A549 (cell line): ENCODE results near the gene ZBTB16. TPM values are rescaled to one million over a fixed set of nuclear protein-coding genes. Genes with fewer than 3 reads are reported as not detected.

Experiments used
- ATAC-seq, 2 experiments: fragments of 200-7000 bp in 1 of 2; fragments of >200 bp in 1 of 2; cut with Nextera tagmentation in 1 of 2; cut with Tn5 transposase in 1 of 2; 3 replicates each; pipeline versions ENCODE4 v1.8.0 to v1.9.1; 2018 to 2020; ENCODE audit warnings: mild to moderate bottlenecking in 1 of 2, moderate library complexity in 1 of 2
- CTCF ChIA-PET: fragments of 300-600 bp; sonication (Branson Sonifier 250); formaldehyde crosslinking; extraction: SDS; loops from one replicate; lab custom pipeline; 2021; ENCODE audit warnings: antibody characterized with exemption, inconsistent platforms; lab: Yijun Ruan, JAX
- POLR2A ChIA-PET: fragments of 350-600 bp; formaldehyde crosslinking; extraction: SDS; loops from one replicate; lab custom pipeline; 2021; ENCODE audit warnings: antibody characterized with exemption, inconsistent platforms; lab: Yijun Ruan, JAX
- DNase-seq, 2 experiments: peaks; one replicate each; pipeline versions ENCODE4 v3.0.0 to v3.0.0-alpha.2; 2011 to 2016; ENCODE audit warnings: low read depth in 1 of 2, low spot score in 1 of 2
- FAIRE-seq: peaks from 2 replicates; lab custom pipeline; 2011; peaks lifted over from hg19 to GRCh38; lab: Jason Lieb, UNC
- H3K27ac ChIP-seq, 2 experiments: fragments of >200 bp; sonication (Bioruptor Twin); formaldehyde crosslinking; 3 replicates each; pipeline ENCODE4 v1.5.1; 2016 to 2017
- H3K4me1 ChIP-seq: fragments of >200 bp; sonication (Bioruptor Twin); formaldehyde crosslinking; 3 replicates; pipeline ENCODE4 v1.6.1; 2016
- H3K4me2 ChIP-seq: fragments of >200 bp; sonication (Bioruptor Twin); formaldehyde crosslinking; 3 replicates; pipeline ENCODE4 v1.6.1; 2016
- H3K4me3 ChIP-seq: fragments of >200 bp; sonication (Bioruptor Twin); formaldehyde crosslinking; 3 replicates; pipeline ENCODE4 v1.5.1; 2016
- H3K9me3 ChIP-seq: fragments of >200 bp; sonication (Bioruptor Twin); formaldehyde crosslinking; 3 replicates; pipeline ENCODE4 v1.6.1; 2016
- ATOH8 ChIP-seq: fragments of 250-450 bp; sonication (Bioruptor Pico); IDR thresholded peaks from 2 replicates; pipeline ENCODE4 v1.5.0; 2020; ENCODE audit warnings: low read depth, mild to moderate bottlenecking, moderate library complexity
- BHLHE40 ChIP-seq: IDR thresholded peaks from 2 replicates; pipeline ENCODE4 v1.6.1; 2012; ENCODE audit warnings: low read depth, low read length, inconsistent platforms
- CBX2 ChIP-seq: fragments of 200-600 bp; sonication (generic); IDR thresholded peaks from 2 replicates; pipeline ENCODE4 v1.6.1; 2016; ENCODE audit warnings: low read depth, mild to moderate bottlenecking, borderline replicate concordance
- FOSL2 ChIP-seq, 2 experiments: fragments of 450-650 bp in 1 of 2; fragments of >200 bp in 1 of 2; sonication (Bioruptor Twin) in 1 of 2; formaldehyde crosslinking; IDR thresholded peaks; 2 replicates each; pipeline versions ENCODE4 v1.5.0 to v1.6.1; 2016 to 2020; ENCODE audit warnings: mild to moderate bottlenecking in 1 of 2, moderate library complexity in 1 of 2
- FOXS1 ChIP-seq: fragments of 250-450 bp; sonication (Bioruptor Pico); IDR thresholded peaks from 2 replicates; pipeline ENCODE4 v1.5.0; 2020; ENCODE audit warnings: mild to moderate bottlenecking, moderate library complexity
- HDAC2 ChIP-seq: fragments of 200-600 bp; sonication (generic); IDR thresholded peaks from 2 replicates; pipeline ENCODE4 v1.6.1; 2016
- HOXA7 ChIP-seq: fragments of 250-450 bp; sonication (Bioruptor Pico); IDR thresholded peaks from 2 replicates; pipeline ENCODE4 v1.5.0; 2020; ENCODE audit warnings: mild to moderate bottlenecking, moderate library complexity
- KDM1A ChIP-seq: fragments of 200-600 bp; sonication (generic); IDR thresholded peaks from 2 replicates; pipeline ENCODE4 v1.6.1; 2016; ENCODE audit warnings: low read depth, mild to moderate bottlenecking
- MAZ ChIP-seq: fragments of 150-350 bp; IDR thresholded peaks from 2 replicates; pipeline ENCODE4 v1.6.1; 2014; ENCODE audit warnings: antibody characterized with exemption, low read depth, low read length, borderline replicate concordance
- NFE2L2 ChIP-seq: fragments of 150-350 bp; conservative IDR thresholded peaks from 2 replicates; pipeline ENCODE4 v1.6.1; 2014; ENCODE audit warnings: low read length
- NPAS2 ChIP-seq: fragments of 250-450 bp; sonication (Bioruptor Pico); IDR thresholded peaks from 2 replicates; pipeline ENCODE4 v1.8.0; 2022; ENCODE audit warnings: mild to moderate bottlenecking, moderate library complexity, borderline replicate concordance
- POLR2A ChIP-seq: IDR thresholded peaks from 2 replicates; pipeline ENCODE4 v1.6.1; 2012; ENCODE audit warnings: mild to moderate bottlenecking, low read length
- RAD21 ChIP-seq, 2 experiments: fragments of >200 bp in 1 of 2; sonication (Bioruptor Twin) in 1 of 2; formaldehyde crosslinking in 1 of 2; IDR thresholded peaks in 1 of 2; conservative IDR thresholded peaks in 1 of 2; 2 replicates in 1 of 2; 3 replicates in 1 of 2; pipeline ENCODE4 v1.6.1; 2012 to 2018; ENCODE audit warnings: inconsistent platforms in 1 of 2
- SMC3 ChIP-seq: fragments of >200 bp; sonication (Bioruptor Twin); formaldehyde crosslinking; IDR thresholded peaks from 3 replicates; pipeline ENCODE4 v1.6.1; 2018; ENCODE audit warnings: inconsistent platforms
- TP53 ChIP-seq: fragments of 250-450 bp; sonication (Bioruptor Pico); IDR thresholded peaks from 2 replicates; pipeline ENCODE4 v1.5.0; 2021; ENCODE audit warnings: mild to moderate bottlenecking, moderate library complexity
- ZFP36 ChIP-seq: fragments of 450-650 bp; IDR thresholded peaks from 2 replicates; pipeline ENCODE4 v1.6.1; 2014; ENCODE audit warnings: borderline replicate concordance; ENCODE audit not compliant: partially characterized antibody
- ZNF302 ChIP-seq: fragments of 250-450 bp; sonication (Bioruptor Pico); IDR thresholded peaks from 2 replicates; pipeline ENCODE4 v1.9.0; 2021; ENCODE audit warnings: inconsistent platforms, mild to moderate bottlenecking, moderate library complexity
- WGBS: methylation state at CpG from one replicate; pipeline ENCODE4 v1.1.6; 2017; ENCODE audit errors: missing lambda C conversion rate; 5-methylcytosine and 5-hydroxymethylcytosine counted together
- polyA plus RNA-seq, 4 experiments: library from polyadenylated mRNA; depleted of rRNA in 3 of 4; stranded (reverse); fragments of >200 nt; fragmentation: RNase III in 1 of 4; extraction: RNeasy Plus Mini Kit Qiagen cat#74134 plus additional on column Dnase treatment in 1 of 4; gene quantifications; 2 replicates in 3 of 4; 3 replicates in 1 of 4; pipeline ENCODE4 v1.2.3, GENCODE V29; 2011 to 2017
- TF ChIP-seq, protein P1 (sequence below): fragments of 150-350 bp; IDR thresholded peaks from 2 replicates; pipeline ENCODE4 v1.6.1; 2014; ENCODE audit warnings: low read depth, mild to moderate bottlenecking, low read length
- TF ChIP-seq, protein P2 (sequence below): fragments of 200-600 bp; sonication (generic); IDR thresholded peaks from 2 replicates; pipeline ENCODE4 v1.6.1; 2016; ENCODE audit warnings: antibody characterized with exemption, mild to moderate bottlenecking, moderate library complexity
- TF ChIP-seq, protein P3 (sequence below): IDR thresholded peaks from 2 replicates; pipeline ENCODE4 v1.6.1; 2012

ZBTB16 gene
- polyA plus RNA-seq, 2 of the 4 experiments (the other 2 are of a cell fraction): not detected

GRCh38 chr11:114152162-114152561 is 92.7 kb downstream of the ZBTB16 start:
- Histone ChIP-seq H3K4me3 (no peak overlapping the region), H3K4me2 (no peak overlapping the region), H3K4me1 (no peaks in the 10 kb centered on the region), H3K9me3 (no peaks in the 10 kb centered on the region), H3K27ac (no peak overlapping the region; a peak in 1 of 6 replicates)
- FAIRE-seq (no peak), ATAC-seq (no peak), DNase-seq (no peak)
- POLR2A ChIA-PET: no interaction called here
- TF ChIP-seq FOSL2 (IDR thresholded peaks at IDR 0.05): no peak
- no peak for TF ChIP-seq FOSL2 (CRISPR knock-in tag; IDR thresholded peaks at IDR 0.05)
- no peak for TF ChIP-seq BHLHE40
- no peak for TF ChIP-seq SMC3
- TF ChIP-seq CBX2: no peak
- TF ChIP-seq ZNF302: no peak
- no peak for TF ChIP-seq HDAC2
- TF ChIP-seq NFE2L2: no peak
- 3% methylated on average over 3 of the region's 3 CpGs for WGBS
- CTCF ChIA-PET: no interaction called here

DNA sequence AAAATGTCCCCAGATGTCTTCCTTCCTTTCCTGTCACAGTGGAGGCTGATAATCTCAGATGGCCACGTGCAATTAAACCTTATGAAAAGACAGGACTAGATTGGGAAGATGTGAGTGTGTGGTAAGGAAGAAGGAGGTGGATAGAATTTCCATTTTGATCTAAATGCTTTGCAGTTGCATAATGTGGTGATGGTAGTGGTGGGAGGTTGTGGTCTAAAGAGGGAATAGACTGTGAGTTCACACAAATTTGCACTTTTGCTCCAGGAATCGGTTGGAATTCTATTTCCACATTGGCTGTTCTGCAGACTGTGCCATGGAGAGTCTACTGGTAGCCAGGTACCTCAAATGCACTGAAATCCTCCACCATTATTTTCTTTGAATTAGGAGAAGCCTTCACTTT is 93.3 kb downstream of the ZBTB16 start:
- 7% methylated on average over 2 of the region's 2 CpGs for WGBS
- Histone ChIP-seq H3K4me1 (no peaks in the 10 kb centered on the region), H3K9me3 (no peaks in the 10 kb centered on the region), H3K4me3 (no peak overlapping the region), H3K27ac (no peak overlapping the region; a peak in 1 of 6 replicates), H3K4me2 (no peak overlapping the region)
- ChIA-PET POLR2A (no interaction called here), CTCF (no interaction called here)
- TF ChIP-seq SMC3 (no peak), MAZ (no peak), ATOH8 (CRISPR knock-in tag) (no peak), CBX2 (no peak), KDM1A (no peak), POLR2A (no peak), RAD21 (conservative IDR thresholded peaks at IDR 0.05 in 1 of 2, IDR thresholded peaks at IDR 0.05 in 1 of 2) (no peak), HOXA7 (no peak), TP53 (no peak), FOXS1 (CRISPR knock-in tag) (no peak), NPAS2 (CRISPR knock-in tag) (no peak), ZFP36 (no peak), BHLHE40 (no peak)
- TF ChIP-seq, protein P1, sequence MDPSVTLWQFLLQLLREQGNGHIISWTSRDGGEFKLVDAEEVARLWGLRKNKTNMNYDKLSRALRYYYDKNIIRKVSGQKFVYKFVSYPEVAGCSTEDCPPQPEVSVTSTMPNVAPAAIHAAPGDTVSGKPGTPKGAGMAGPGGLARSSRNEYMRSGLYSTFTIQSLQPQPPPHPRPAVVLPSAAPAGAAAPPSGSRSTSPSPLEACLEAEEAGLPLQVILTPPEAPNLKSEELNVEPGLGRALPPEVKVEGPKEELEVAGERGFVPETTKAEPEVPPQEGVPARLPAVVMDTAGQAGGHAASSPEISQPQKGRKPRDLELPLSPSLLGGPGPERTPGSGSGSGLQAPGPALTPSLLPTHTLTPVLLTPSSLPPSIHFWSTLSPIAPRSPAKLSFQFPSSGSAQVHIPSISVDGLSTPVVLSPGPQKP: no peak
- TF ChIP-seq, protein P2, sequence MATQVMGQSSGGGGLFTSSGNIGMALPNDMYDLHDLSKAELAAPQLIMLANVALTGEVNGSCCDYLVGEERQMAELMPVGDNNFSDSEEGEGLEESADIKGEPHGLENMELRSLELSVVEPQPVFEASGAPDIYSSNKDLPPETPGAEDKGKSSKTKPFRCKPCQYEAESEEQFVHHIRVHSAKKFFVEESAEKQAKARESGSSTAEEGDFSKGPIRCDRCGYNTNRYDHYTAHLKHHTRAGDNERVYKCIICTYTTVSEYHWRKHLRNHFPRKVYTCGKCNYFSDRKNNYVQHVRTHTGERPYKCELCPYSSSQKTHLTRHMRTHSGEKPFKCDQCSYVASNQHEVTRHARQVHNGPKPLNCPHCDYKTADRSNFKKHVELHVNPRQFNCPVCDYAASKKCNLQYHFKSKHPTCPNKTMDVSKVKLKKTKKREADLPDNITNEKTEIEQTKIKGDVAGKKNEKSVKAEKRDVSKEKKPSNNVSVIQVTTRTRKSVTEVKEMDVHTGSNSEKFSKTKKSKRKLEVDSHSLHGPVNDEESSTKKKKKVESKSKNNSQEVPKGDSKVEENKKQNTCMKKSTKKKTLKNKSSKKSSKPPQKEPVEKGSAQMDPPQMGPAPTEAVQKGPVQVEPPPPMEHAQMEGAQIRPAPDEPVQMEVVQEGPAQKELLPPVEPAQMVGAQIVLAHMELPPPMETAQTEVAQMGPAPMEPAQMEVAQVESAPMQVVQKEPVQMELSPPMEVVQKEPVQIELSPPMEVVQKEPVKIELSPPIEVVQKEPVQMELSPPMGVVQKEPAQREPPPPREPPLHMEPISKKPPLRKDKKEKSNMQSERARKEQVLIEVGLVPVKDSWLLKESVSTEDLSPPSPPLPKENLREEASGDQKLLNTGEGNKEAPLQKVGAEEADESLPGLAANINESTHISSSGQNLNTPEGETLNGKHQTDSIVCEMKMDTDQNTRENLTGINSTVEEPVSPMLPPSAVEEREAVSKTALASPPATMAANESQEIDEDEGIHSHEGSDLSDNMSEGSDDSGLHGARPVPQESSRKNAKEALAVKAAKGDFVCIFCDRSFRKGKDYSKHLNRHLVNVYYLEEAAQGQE: no peak
- TF ChIP-seq, protein P3, sequence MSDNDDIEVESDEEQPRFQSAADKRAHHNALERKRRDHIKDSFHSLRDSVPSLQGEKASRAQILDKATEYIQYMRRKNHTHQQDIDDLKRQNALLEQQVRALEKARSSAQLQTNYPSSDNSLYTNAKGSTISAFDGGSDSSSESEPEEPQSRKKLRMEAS: no peak
- DNase-seq: no peak
- no peak for FAIRE-seq
- ATAC-seq: no peak
